Lower lobe of right lung (tissue), 2 donors: Measurements from ENCODE around the gene ABCA4. TPM values are rescaled to one million over a fixed set of nuclear protein-coding genes. Genes with fewer than 3 reads are reported as not detected.

Experiments
- ATAC-seq, 2 donors: fragments of 200-7000 bp; cut with Tn5 transposase; one replicate each; pipeline ENCODE4 v1.9.1; 2020 to 2022; ENCODE audit warnings: mild to moderate bottlenecking in 2 of 2, moderate library complexity in 2 of 2
- DNase-seq: peaks from one replicate; pipeline ENCODE4 v3.0.0-alpha.2; 2020
- H3K27ac ChIP-seq: fragments of 200-600 bp; one replicate; pipeline ENCODE4 v1.8.0; 2022
- H3K27me3 ChIP-seq: fragments of 200-600 bp; one replicate; pipeline ENCODE4 v1.8.0; 2022; ENCODE audit warnings: low read depth
- H3K36me3 ChIP-seq: fragments of 200-600 bp; one replicate; pipeline ENCODE4 v1.8.0; 2022; ENCODE audit warnings: mild to moderate bottlenecking
- H3K4me1 ChIP-seq: fragments of 200-600 bp; one replicate; pipeline ENCODE4 v1.8.0; 2022
- H3K4me3 ChIP-seq: fragments of 200-600 bp; one replicate; pipeline ENCODE4 v1.8.0; 2022; ENCODE audit warnings: mild to moderate bottlenecking
- H3K9me3 ChIP-seq: fragments of 200-600 bp; one replicate; pipeline ENCODE4 v1.8.0; 2022
- intact Hi-C: fragments of 100-400 bp; cut with DNase I; formaldehyde crosslinking; loops from one replicate; pipeline ENCODE4 v1.11.0; 2022
- total RNA-seq: library from RNA; stranded (reverse); fragmentation: NEBNext Ultra II Directional; extraction: Animal tissue kit (Norgen Biotek cat#: 25700); gene quantifications from one replicate; pipeline ENCODE4 v1.2.1, GENCODE V29; 2021
- TF ChIP-seq, protein P1 (sequence below): fragments of 200-600 bp; IDR thresholded peaks from one replicate; pipeline ENCODE4 v1.8.0; 2022; ENCODE audit warnings: antibody characterized with exemption, mild to moderate bottlenecking
- donor health status: DM: no; HTN: yes; CAD: no; lungs with severe emphysema.

The ABCA4 gene
- total RNA-seq, 1 donor from 2014 or later: 1.9 TPM

DNA sequence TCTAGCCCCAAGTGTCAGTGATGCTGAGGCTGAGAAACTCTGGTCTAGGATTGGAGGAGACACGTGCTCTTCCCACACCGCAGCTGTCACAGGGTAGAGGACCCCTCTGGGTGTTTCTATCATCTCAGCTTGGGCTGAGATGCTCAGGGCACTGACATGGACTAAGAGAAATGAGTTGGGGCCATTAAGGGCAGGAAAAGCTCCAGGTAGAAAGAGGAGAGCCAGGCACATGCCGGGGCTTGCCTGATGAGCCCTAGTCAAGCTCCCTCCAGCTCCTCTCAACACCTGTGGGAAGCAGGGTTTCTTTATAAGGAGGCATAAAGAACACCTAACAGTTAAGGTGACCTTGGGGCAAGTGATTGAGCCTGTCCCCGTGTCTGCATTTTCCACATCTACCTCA lies 17.3 kb downstream of the ABCA4 start:
- H3K9me3 ChIP-seq: no peaks in the 10 kb centered on the region
- H3K27me3 ChIP-seq: no peaks in the 10 kb centered on the region
- H3K4me3 ChIP-seq: no peak overlapping the region
- DNase-seq (no peak), ATAC-seq (no peak)
- peaks cover 5% of the 10 kb centered on the region for H3K4me1 ChIP-seq
- H3K27ac ChIP-seq: no peak overlapping the region
- intact Hi-C loops: no loop called here
- TF ChIP-seq, protein P1, sequence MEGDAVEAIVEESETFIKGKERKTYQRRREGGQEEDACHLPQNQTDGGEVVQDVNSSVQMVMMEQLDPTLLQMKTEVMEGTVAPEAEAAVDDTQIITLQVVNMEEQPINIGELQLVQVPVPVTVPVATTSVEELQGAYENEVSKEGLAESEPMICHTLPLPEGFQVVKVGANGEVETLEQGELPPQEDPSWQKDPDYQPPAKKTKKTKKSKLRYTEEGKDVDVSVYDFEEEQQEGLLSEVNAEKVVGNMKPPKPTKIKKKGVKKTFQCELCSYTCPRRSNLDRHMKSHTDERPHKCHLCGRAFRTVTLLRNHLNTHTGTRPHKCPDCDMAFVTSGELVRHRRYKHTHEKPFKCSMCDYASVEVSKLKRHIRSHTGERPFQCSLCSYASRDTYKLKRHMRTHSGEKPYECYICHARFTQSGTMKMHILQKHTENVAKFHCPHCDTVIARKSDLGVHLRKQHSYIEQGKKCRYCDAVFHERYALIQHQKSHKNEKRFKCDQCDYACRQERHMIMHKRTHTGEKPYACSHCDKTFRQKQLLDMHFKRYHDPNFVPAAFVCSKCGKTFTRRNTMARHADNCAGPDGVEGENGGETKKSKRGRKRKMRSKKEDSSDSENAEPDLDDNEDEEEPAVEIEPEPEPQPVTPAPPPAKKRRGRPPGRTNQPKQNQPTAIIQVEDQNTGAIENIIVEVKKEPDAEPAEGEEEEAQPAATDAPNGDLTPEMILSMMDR: no peak
- H3K36me3 ChIP-seq: no peaks in the 10 kb centered on the region

DNA sequence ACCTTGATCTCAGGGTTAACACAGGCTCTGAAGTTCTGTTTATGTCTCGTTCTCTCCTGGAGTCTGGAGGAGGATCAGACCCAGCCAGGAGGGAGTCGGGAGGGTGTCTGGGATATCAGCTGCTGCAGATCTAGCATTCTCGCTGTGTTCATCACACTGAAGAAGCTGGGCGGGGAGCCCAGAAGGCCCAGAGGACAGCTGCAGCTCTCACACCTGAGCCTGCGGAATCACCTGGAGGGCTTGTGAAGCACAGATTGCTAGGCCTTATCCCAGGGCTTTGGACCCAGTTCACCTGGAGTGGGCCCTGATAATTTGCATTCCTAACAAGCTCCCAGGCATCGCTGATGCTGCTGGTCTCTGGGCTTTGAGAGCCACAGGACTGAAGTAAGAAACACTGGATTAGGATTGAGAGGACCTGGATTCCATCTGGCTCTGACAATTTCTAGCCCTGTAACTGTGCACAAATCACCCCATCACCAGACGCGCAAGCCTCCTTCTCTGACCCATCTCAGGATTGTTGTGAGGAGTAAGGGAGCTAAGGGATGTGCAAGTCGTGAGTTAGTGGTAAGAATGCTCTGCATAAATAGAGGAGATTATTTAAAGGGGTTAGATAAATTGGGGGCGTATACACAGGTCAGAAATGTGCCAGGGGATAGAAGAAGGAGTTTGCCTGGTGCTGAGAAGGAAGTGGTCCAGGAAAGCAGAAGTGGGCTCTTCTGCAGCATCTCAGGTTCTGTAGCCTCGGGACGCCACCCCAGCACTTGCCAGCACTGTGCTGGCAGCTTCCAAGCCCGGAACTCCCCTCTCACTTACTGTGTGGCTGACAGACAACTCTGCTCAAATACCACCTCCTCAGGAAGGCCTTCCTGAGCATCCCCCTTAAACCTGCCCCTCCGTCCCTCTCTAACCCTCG lies 19.1 kb downstream of the ABCA4 start:
- ATAC-seq: no peak
- H3K9me3 ChIP-seq: no peaks in the 10 kb centered on the region
- intact Hi-C loops: no loop called here
- TF ChIP-seq, protein P1: no peak
- H3K27ac ChIP-seq: no peak overlapping the region
- peaks cover 8% of the 10 kb centered on the region for H3K4me1 ChIP-seq
- H3K36me3 ChIP-seq: no peaks in the 10 kb centered on the region
- no peaks in the 10 kb centered on the region for H3K27me3 ChIP-seq
- no peak for DNase-seq
- H3K4me3 ChIP-seq: no peak overlapping the region

DNA sequence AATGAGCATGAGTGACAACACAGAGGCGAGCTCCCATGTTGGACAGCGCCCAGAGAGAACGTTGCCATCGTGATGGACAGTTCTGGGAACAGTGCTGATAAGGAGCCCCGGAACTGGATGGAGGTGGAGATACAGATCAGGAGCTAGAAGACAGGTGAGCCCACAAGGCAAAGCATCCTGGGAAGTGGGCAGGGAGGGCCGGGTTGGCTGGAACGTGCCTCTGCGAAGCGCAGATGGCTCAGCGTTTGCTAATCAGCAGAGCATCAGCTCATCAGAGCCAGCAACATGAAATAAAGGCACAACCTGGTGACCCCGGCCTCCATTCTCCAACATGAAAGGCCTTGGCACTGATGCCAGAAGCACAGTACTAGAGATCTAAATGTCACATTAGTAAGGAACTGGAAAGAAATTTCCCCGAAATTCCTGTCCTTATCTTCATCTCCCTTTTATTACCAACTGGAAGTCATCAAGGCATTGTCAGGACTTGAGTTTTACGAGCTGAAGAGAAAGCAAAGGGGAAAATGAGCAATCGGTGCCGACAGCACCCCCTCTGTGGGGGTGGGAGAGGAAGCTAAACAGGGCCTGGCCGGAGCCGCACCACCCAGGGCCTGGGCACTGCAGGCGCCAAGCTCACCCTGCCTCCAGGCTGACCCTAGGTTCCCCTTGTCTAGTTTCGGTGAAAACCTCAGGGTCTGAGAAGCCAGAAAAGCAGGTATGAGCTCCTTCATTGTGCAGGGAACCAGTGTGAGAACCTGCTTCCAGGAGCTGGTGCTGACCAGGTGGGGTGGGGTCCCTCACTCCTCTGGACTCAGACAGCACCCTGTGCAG lies 19.9 kb downstream of the ABCA4 start:
- Histone ChIP-seq H3K36me3 (no peaks in the 10 kb centered on the region), H3K27me3 (no peaks in the 10 kb centered on the region), H3K9me3 (no peaks in the 10 kb centered on the region), H3K4me1 (peaks cover 16% of the 10 kb centered on the region), H3K27ac (no peak overlapping the region), H3K4me3 (no peak overlapping the region)
- ATAC-seq (no peak), DNase-seq (no peak)
- TF ChIP-seq, protein P1: no peak
- intact Hi-C loops: no loop called here

DNA sequence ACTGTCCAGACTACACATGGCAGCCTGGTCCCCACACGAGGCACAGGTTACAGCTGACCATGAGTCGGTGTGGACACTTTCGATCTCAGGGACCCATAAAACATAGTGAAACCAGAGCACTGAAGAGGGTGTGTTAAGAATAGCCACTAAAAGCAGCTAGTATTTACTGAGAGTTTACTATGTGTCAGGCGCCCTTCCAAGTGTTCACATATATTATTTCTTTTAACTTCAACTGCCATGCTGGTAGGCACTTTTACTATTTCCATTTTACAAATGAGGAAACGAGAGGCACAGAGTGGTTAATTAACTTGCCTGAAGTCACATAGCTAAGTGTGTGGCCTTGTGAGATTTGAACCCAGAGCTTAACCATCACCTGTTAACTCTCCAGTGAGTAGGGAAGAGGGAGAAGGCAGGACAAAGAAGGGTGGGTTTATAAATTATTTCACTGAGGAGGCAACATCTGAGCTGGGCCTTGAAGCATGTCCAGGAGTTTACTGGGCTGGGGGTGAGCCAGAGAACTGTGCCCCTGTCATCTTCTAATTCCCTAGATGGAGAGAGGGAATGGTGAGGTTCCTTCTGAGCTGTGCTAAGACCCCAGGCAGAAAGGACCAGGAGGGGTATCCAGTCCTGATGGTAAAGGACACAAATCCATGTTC lies 20.7 kb downstream of the ABCA4 start:
- H3K27ac ChIP-seq: no peak overlapping the region
- intact Hi-C loops: no loop called here
- TF ChIP-seq, protein P1: no peak
- H3K4me1 ChIP-seq: peaks cover 19% of the 10 kb centered on the region
- no peaks in the 10 kb centered on the region for H3K36me3 ChIP-seq
- no peaks in the 10 kb centered on the region for H3K27me3 ChIP-seq
- DNase-seq (no peak), ATAC-seq (no peak)
- no peak overlapping the region for H3K4me3 ChIP-seq
- no peaks in the 10 kb centered on the region for H3K9me3 ChIP-seq

DNA sequence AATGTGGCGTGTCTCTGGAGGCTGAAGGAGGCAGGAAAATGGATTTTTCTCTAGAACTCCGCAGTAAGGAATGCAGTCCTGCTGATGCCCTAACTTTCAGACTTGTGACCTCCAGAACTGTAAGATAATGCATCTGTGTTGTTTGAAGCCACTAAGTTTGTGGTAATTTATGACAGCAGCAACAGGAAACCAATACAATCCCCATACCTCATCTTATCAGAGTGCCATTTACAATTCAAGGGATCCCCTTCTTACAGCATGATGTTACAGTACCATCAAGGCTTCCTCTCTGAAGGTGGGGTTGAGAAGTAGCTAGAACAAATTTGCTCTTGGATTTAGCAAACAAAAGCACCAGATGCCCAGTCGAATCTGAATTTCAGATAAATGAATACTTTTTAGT lies 21.6 kb downstream of the ABCA4 start:
- TF ChIP-seq, protein P1: no peak
- H3K36me3 ChIP-seq: no peaks in the 10 kb centered on the region
- no peaks in the 10 kb centered on the region for H3K9me3 ChIP-seq
- H3K27me3 ChIP-seq: no peaks in the 10 kb centered on the region
- intact Hi-C loops: no loop called here
- ATAC-seq (no peak), DNase-seq (no peak)
- H3K4me3 ChIP-seq: no peak overlapping the region
- H3K4me1 ChIP-seq: peaks cover 25% of the 10 kb centered on the region
- no peak overlapping the region for H3K27ac ChIP-seq
